GM12878 (cell line): Measurements from ENCODE around the gene CDH4.

Experiments
- EED ChIP-seq: sonication (generic); IDR thresholded peaks from 2 replicates; pipeline ENCODE4 v1.6.1; 2016; ENCODE audit warnings: antibody characterized with exemption, low read depth
- FOXM1 ChIP-seq: IDR thresholded peaks from 2 replicates; pipeline ENCODE4 v1.6.1; 2012; ENCODE audit warnings: low read depth, mild to moderate bottlenecking, inconsistent platforms, low read length, moderate library complexity
- SIN3A ChIP-seq: IDR thresholded peaks from 2 replicates; pipeline ENCODE4 v1.6.1; 2012; ENCODE audit warnings: low read depth, low read length, improper control_type of control experiment
- TF ChIP-seq, protein P1 (sequence below), 3 experiments: IDR thresholded peaks in 2 of 3; conservative IDR thresholded peaks in 1 of 3; 2 replicates each; pipeline ENCODE4 v1.5.1; 2011; ENCODE audit warnings: low read depth in 3 of 3, low read length in 3 of 3, mild to moderate bottlenecking in 3 of 3, control low read depth in 2 of 3, moderate library complexity in 2 of 3, inconsistent platforms in 1 of 3, mixed read lengths in 1 of 3; ENCODE audit not compliant: control insufficient read depth in 2 of 3, insufficient read depth in 1 of 3; ENCODE audit errors: extremely low read depth in 1 of 3

DNA sequence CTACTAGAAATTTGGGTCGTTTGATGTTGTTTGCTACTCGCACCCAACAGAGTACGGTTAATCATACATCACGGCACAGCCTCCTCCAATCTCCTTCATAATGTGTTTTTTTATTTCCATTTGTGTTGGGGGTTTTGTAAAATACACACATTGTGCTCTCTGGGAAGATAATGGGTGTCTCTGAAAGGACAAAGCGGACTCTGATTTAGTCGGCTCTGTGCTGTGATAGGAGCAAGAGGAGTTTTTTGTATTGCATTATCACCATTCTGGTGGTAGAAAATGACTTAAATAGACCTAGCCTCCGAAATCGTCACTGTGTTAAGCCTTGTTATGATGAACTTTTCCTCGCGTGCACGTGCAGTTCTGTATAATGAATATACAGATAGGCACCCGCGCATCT is 196.3 kb downstream of the CDH4 start:
- TF ChIP-seq SIN3A (no peak), FOXM1 (no peak), EED (no peak)
- TF ChIP-seq, protein P1, sequence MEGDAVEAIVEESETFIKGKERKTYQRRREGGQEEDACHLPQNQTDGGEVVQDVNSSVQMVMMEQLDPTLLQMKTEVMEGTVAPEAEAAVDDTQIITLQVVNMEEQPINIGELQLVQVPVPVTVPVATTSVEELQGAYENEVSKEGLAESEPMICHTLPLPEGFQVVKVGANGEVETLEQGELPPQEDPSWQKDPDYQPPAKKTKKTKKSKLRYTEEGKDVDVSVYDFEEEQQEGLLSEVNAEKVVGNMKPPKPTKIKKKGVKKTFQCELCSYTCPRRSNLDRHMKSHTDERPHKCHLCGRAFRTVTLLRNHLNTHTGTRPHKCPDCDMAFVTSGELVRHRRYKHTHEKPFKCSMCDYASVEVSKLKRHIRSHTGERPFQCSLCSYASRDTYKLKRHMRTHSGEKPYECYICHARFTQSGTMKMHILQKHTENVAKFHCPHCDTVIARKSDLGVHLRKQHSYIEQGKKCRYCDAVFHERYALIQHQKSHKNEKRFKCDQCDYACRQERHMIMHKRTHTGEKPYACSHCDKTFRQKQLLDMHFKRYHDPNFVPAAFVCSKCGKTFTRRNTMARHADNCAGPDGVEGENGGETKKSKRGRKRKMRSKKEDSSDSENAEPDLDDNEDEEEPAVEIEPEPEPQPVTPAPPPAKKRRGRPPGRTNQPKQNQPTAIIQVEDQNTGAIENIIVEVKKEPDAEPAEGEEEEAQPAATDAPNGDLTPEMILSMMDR (IDR thresholded peaks at IDR 0.05 in 2 of 3, conservative IDR thresholded peaks at IDR 0.05 in 1 of 3; ENCODE audit: control insufficient read depth in 2 of 3, extremely low read depth in 1 of 3, insufficient read depth in 1 of 3, low read depth in 3 of 3, low read length in 3 of 3): no peak
